Measurements from ENCODE around the gene RNU6-9. TPM values are rescaled to one million over a fixed set of nuclear protein-coding genes. Genes with fewer than 3 reads are reported as not detected.
"Not testable (repeated sequence)": the region's sequence is repeated elsewhere in the genome, so short reads cannot be mapped to it uniquely, and the experiment has no call there.

Gene RNU6-9
- total RNA-seq, 3 donors from 2014 or later (not counting 1 experiment from before 2014, with no cell fraction given): not detected

DNA sequence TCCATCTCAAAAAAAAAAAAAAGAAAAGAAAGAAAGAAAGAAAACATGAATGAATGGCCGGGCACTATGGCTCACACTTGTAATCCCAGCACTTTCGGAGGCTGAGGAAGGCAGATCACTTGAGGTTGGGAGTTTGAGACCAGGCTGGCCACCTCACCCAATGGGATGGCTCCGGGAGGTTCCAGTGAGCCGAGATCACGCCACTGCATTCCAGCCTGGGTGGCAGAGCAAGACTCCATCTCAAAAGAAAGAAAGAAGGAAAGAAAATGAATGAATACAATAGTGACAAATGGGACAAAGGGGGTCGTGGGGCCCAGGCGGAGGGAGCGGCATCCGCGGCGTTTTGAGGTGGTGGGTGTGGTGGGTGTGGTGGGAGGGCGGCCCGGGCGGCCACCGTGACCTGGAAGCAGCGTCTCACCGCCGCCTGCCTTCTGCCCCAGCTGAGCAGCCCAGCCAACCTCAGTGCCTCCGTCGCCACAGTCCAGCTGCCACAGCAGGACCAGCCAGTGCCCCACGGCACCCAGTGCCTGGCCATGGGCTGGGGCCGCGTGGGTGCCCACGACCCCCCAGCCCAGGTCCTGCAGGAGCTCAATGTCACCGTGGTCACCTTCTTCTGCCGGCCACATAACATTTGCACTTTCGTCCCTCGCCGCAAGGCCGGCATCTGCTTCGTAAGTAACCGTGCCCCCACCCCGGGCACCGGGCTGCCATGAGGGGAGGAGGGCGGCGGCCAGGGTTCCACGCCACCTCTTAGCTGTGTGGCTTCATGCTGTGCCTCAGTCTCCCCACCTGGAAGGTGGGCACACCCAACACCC is 47.4 kb upstream of the RNU6-9 start:
- Mint-ChIP-seq H3K36me3 (no peaks in the 10 kb centered on the region), H3K27me3 (ENCODE audit: low read depth in 2 of 2) (peaks cover 6 to 23% of the 10 kb centered on the region in 2 donors), H3K27ac (no peak overlapping the region), H3K4me3 (no peak overlapping the region), H3K4me1 (no peaks in the 10 kb centered on the region), H3K9me3 (no peaks in the 10 kb centered on the region)
- H3K9me3 ChIP-seq (ENCODE audit: control insufficient read depth, insufficient read depth, low read length): no peaks in the 10 kb centered on the region
- H3K4me3 ChIP-seq (ENCODE audit: low read length): no peak overlapping the region
- TF ChIP-seq, protein P1, sequence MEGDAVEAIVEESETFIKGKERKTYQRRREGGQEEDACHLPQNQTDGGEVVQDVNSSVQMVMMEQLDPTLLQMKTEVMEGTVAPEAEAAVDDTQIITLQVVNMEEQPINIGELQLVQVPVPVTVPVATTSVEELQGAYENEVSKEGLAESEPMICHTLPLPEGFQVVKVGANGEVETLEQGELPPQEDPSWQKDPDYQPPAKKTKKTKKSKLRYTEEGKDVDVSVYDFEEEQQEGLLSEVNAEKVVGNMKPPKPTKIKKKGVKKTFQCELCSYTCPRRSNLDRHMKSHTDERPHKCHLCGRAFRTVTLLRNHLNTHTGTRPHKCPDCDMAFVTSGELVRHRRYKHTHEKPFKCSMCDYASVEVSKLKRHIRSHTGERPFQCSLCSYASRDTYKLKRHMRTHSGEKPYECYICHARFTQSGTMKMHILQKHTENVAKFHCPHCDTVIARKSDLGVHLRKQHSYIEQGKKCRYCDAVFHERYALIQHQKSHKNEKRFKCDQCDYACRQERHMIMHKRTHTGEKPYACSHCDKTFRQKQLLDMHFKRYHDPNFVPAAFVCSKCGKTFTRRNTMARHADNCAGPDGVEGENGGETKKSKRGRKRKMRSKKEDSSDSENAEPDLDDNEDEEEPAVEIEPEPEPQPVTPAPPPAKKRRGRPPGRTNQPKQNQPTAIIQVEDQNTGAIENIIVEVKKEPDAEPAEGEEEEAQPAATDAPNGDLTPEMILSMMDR (IDR thresholded peaks at IDR 0.05): no peak
- DNase-seq (no peak), ATAC-seq (no peak)
- 74% methylated on average over 37 of the region's 37 CpGs for WGBS (ENCODE audit: insufficient coverage)
- H3K36me3 ChIP-seq (ENCODE audit: control insufficient read depth, insufficient read depth, low read length): no peaks in the 10 kb centered on the region
- H3K4me1 ChIP-seq (ENCODE audit: control insufficient read depth, insufficient read depth, low read length): peaks cover 9% of the 10 kb centered on the region
- peaks cover 24% of the 10 kb centered on the region for H3K27me3 ChIP-seq (ENCODE audit: control insufficient read depth, insufficient read depth, low read length)
- no peak overlapping the region for H3K27ac ChIP-seq (ENCODE audit: low read length)
- intact Hi-C loops (cut with micrococcal nuclease): no loop called here

DNA sequence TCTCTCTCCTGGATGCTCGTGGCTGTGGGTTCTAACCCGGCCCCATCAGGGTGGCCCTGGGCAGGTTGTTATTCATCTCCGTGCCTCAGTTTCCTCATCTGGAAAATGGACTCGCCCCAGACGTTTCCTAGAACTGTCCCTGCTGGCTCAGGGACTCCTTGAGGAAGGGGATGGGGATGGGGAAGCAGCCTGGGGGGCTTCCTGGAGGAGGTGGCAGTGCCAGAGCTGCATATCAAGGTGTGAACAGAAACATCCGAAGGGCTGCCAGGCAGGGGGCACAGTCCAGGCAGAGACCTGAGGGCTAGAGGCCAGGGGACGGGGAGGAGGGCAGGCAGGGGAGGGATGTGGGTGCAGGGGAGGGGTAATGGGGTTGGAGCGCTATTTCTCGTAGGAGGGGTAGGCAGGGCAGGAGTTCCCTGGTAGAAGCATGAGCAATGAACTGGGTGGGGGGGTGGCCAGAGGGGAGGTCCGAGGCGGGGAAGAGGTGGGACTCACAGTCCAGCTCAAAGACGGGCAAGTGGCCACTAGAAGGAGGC is 44.8 kb upstream of the RNU6-9 start:
- TF ChIP-seq, protein P1 (IDR thresholded peaks at IDR 0.05): no peak

DNA sequence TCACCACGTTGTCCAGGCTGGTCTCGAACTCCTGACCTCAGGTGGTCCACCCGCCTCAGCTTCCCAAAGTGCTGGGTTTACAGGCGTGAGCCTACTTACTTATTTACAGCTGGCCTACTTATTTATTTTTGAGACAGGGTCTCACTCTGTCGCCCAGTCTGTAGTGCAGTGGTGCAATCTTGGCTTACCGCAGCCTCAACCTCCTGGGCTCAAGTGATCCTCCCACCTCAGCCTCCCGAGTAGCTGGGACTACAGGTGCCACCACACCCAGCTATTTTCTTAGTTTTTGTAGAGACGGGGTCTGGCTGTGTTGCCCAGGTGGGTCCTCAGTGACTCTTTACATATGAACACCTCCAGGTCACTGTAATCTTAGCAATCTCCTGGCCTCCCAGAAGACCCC is 44.1 kb upstream of the RNU6-9 start:
- H3K4me3 ChIP-seq (ENCODE audit: low read length); H3K4me1 ChIP-seq (ENCODE audit: control insufficient read depth, insufficient read depth, low read length); H3K4me3 Mint-ChIP-seq; H3K9me3 ChIP-seq (ENCODE audit: control insufficient read depth, insufficient read depth, low read length); H3K4me1 Mint-ChIP-seq; H3K27ac Mint-ChIP-seq; intact Hi-C loops (cut with micrococcal nuclease); H3K36me3 Mint-ChIP-seq; DNase-seq; ATAC-seq; H3K36me3 ChIP-seq (ENCODE audit: control insufficient read depth, insufficient read depth, low read length); H3K27ac ChIP-seq (ENCODE audit: low read length); H3K9me3 Mint-ChIP-seq: not testable (repeated sequence)
- H3K27me3 Mint-ChIP-seq (ENCODE audit: low read depth in 2 of 2): peaks cover 6 to 19% of the 10 kb centered on the region in 2 donors
- WGBS (ENCODE audit: insufficient coverage): 84% methylated on average over 8 of the region's 8 CpGs
- peaks cover 14% of the 10 kb centered on the region for H3K27me3 ChIP-seq (ENCODE audit: control insufficient read depth, insufficient read depth, low read length)

More for the DNA sequence above, 44.8 kb upstream of the RNU6-9 start:
- Mint-ChIP-seq H3K27me3 (ENCODE audit: low read depth in 2 of 2) (peaks cover 6 to 19% of the 10 kb centered on the region in 2 donors), H3K36me3 (no peaks in the 10 kb centered on the region), H3K4me1 (no peaks in the 10 kb centered on the region), H3K27ac (no peak overlapping the region), H3K4me3 (no peak overlapping the region), H3K9me3 (no peaks in the 10 kb centered on the region)
- DNase-seq (no peak), ATAC-seq (no peak)
- no peaks in the 10 kb centered on the region for H3K9me3 ChIP-seq (ENCODE audit: control insufficient read depth, insufficient read depth, low read length)
- H3K27me3 ChIP-seq (ENCODE audit: control insufficient read depth, insufficient read depth, low read length): peaks cover 17% of the 10 kb centered on the region
- peaks cover 5% of the 10 kb centered on the region for H3K4me1 ChIP-seq (ENCODE audit: control insufficient read depth, insufficient read depth, low read length)
- 49% methylated on average over 12 of the region's 12 CpGs for WGBS (ENCODE audit: insufficient coverage)
- H3K27ac ChIP-seq (ENCODE audit: low read length): no peak overlapping the region
- intact Hi-C loops (cut with micrococcal nuclease): no loop called here
- no peaks in the 10 kb centered on the region for H3K36me3 ChIP-seq (ENCODE audit: control insufficient read depth, insufficient read depth, low read length)
- no peak overlapping the region for H3K4me3 ChIP-seq (ENCODE audit: low read length)

DNA sequence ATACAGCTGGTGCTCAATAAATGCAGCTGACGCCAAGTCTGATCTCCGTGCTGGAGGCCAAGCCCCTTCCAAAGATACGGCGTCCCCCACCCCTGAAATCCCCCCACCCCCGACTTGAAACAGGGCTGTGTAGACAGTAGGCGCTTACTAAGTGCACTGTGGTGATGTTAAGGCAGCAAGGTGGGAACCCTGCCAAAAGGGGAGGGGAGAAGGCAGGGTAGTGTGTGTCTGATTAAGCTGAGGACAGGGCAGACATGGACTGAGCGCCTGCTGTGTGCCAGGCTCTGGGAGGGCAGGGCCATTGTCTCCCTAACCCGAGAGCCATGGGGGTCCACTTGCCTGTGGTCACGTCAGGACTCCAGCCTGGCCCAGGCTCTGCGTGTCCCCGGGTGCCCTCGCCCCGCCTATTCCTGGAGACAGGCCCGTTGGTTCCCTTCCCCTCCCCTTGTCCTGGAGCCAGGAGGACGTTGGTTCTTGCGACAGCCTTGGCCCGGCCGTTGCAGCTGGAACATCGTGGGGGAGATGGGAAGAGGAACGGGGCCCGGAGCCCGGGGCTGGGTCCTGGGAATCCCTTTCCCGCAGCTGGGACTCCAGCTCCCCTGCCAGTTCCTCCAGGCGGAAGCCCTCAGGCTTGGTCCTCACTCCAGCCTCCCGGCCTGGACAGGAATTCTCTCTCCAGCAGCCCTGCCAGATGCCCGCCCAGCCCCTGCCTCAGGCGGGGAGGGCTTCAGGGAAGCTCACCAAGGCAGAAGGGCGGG is 42.9 kb upstream of the RNU6-9 start:
- H3K4me1 ChIP-seq (ENCODE audit: control insufficient read depth, insufficient read depth, low read length): no peaks in the 10 kb centered on the region
- peaks cover 10% of the 10 kb centered on the region for H3K27me3 ChIP-seq (ENCODE audit: control insufficient read depth, insufficient read depth, low read length)
- peaks cover 6 to 14% of the 10 kb centered on the region in 2 donors for H3K27me3 Mint-ChIP-seq (ENCODE audit: low read depth in 2 of 2)
- WGBS (ENCODE audit: insufficient coverage): 30% methylated on average over 27 of the region's 28 CpGs
- H3K27ac Mint-ChIP-seq: no peak overlapping the region
- H3K27ac ChIP-seq (ENCODE audit: low read length): no peak overlapping the region
- TF ChIP-seq, protein P1 (IDR thresholded peaks at IDR 0.05): no peak
- no peak overlapping the region for H3K4me3 Mint-ChIP-seq
- no peaks in the 10 kb centered on the region for H3K9me3 ChIP-seq (ENCODE audit: control insufficient read depth, insufficient read depth, low read length)
- H3K36me3 Mint-ChIP-seq: no peaks in the 10 kb centered on the region
- no peak for ATAC-seq
- intact Hi-C loops (cut with micrococcal nuclease): no loop called here
- no peak for DNase-seq
- no peaks in the 10 kb centered on the region for H3K4me1 Mint-ChIP-seq
- no peaks in the 10 kb centered on the region for H3K9me3 Mint-ChIP-seq
- no peak overlapping the region for H3K4me3 ChIP-seq (ENCODE audit: low read length)
- H3K36me3 ChIP-seq (ENCODE audit: control insufficient read depth, insufficient read depth, low read length): no peaks in the 10 kb centered on the region

Measured in natural killer cell (primary cell).